Liver (tissue), 9 donors: ENCODE data around the gene HAND1. TPM values are rescaled to one million over a fixed set of nuclear protein-coding genes. Genes with fewer than 3 reads are reported as not detected.

Experiments
- DNase-seq: peaks from one replicate; pipeline ENCODE4 v3.0.0-alpha.2; 2017; ENCODE audit warnings: low spot score
- H3K27ac ChIP-seq, 2 donors: one replicate each; pipeline ENCODE4 v1.7.0; 2013; ENCODE audit warnings: inconsistent platforms in 2 of 2, low read length in 2 of 2, control low read depth in 1 of 2, low read depth in 1 of 2, mild to moderate bottlenecking in 1 of 2
- H3K27me3 ChIP-seq, 4 donors: one replicate each; pipeline versions ENCODE4 v1.6.1 to v1.7.0; 2013; ENCODE audit warnings: low read length in 3 of 4, inconsistent platforms in 1 of 4, mild to moderate bottlenecking in 1 of 4, moderate library complexity in 1 of 4; ENCODE audit not compliant: control insufficient read depth in 4 of 4, insufficient read depth in 4 of 4
- H3K36me3 ChIP-seq, 4 donors: one replicate each; pipeline versions ENCODE4 v1.6.1 to v1.7.0; 2013; ENCODE audit warnings: low read length in 3 of 4, mild to moderate bottlenecking in 3 of 4, low read depth in 1 of 4, moderate library complexity in 1 of 4; ENCODE audit not compliant: control insufficient read depth in 4 of 4, insufficient read depth in 3 of 4
- H3K4me1 ChIP-seq, 4 donors: one replicate each; pipeline versions ENCODE4 v1.6.1 to v1.7.0; 2013; ENCODE audit warnings: low read length in 3 of 4, mild to moderate bottlenecking in 3 of 4, moderate library complexity in 1 of 4; ENCODE audit not compliant: control insufficient read depth in 4 of 4, insufficient read depth in 4 of 4
- H3K4me3 ChIP-seq, 3 donors: one replicate each; pipeline versions ENCODE4 v1.6.1 to v1.7.0; 2013; ENCODE audit warnings: low read length in 3 of 3, control low read depth in 1 of 3, low read depth in 1 of 3, mild to moderate bottlenecking in 1 of 3
- H3K9ac ChIP-seq, 2 donors: one replicate each; pipeline ENCODE4 v1.7.0; 2013; ENCODE audit warnings: low read length in 2 of 2, mild to moderate bottlenecking in 2 of 2, moderate library complexity in 2 of 2, control low read depth in 1 of 2, low read depth in 1 of 2
- H3K9me3 ChIP-seq, 4 donors: one replicate each; pipeline versions ENCODE4 v1.6.1 to v1.7.0; 2013; ENCODE audit warnings: low read length in 3 of 4; ENCODE audit not compliant: control insufficient read depth in 4 of 4
- ATF3 ChIP-seq: IDR thresholded peaks from 2 replicates; pipeline ENCODE4 v1.6.1; 2016; ENCODE audit warnings: antibody characterized with exemption
- CTCF ChIP-seq: fragments of 150-350 bp; IDR thresholded peaks from 2 replicates; pipeline ENCODE4 v1.5.1; 2017; ENCODE audit warnings: improper control_type of control experiment, low read depth, low read length; ENCODE audit not compliant: missing input control
- EGR1 ChIP-seq, 2 donors: IDR thresholded peaks; 2 replicates each; pipeline ENCODE4 v1.6.1; 2016 to 2018; ENCODE audit warnings: antibody characterized with exemption in 2 of 2, low read depth in 2 of 2
- FOXA1 ChIP-seq: IDR thresholded peaks from 2 replicates; pipeline ENCODE4 v1.6.1; 2016; ENCODE audit warnings: antibody characterized with exemption
- FOXA2 ChIP-seq: IDR thresholded peaks from 2 replicates; pipeline ENCODE4 v1.6.1; 2016; ENCODE audit warnings: antibody characterized with exemption
- HNF4A ChIP-seq, 2 donors: conservative IDR thresholded peaks; 2 replicates each; pipeline ENCODE4 v1.6.1; 2016; ENCODE audit warnings: antibody characterized with exemption in 2 of 2, mild to moderate bottlenecking in 2 of 2
- HNF4G ChIP-seq: IDR thresholded peaks from 2 replicates; pipeline ENCODE4 v1.6.1; 2016; ENCODE audit warnings: antibody characterized with exemption
- JUND ChIP-seq, 2 donors: IDR thresholded peaks; 2 replicates each; pipeline ENCODE4 v1.6.1; 2016; ENCODE audit warnings: antibody characterized with exemption in 2 of 2
- MAX ChIP-seq: IDR thresholded peaks from 2 replicates; pipeline ENCODE4 v1.6.1; 2016; ENCODE audit warnings: antibody characterized with exemption
- NR2F2 ChIP-seq: IDR thresholded peaks from 2 replicates; pipeline ENCODE4 v1.6.1; 2016; ENCODE audit warnings: antibody characterized with exemption
- RAD21 ChIP-seq, 2 donors: IDR thresholded peaks; 2 replicates each; pipeline ENCODE4 v1.6.1; 2016; ENCODE audit warnings: antibody characterized with exemption in 2 of 2, mild to moderate bottlenecking in 2 of 2
- RXRA ChIP-seq, 2 donors: IDR thresholded peaks; 2 replicates each; pipeline ENCODE4 v1.6.1; 2017 to 2018; ENCODE audit warnings: antibody characterized with exemption in 2 of 2, mild to moderate bottlenecking in 1 of 2
- SP1 ChIP-seq: IDR thresholded peaks from 2 replicates; pipeline ENCODE4 v1.6.1; 2018; ENCODE audit warnings: antibody characterized with exemption, mild to moderate bottlenecking
- TAF1 ChIP-seq: conservative IDR thresholded peaks from 2 replicates; pipeline ENCODE4 v1.6.1; 2016; ENCODE audit warnings: antibody characterized with exemption, mild to moderate bottlenecking
- YY1 ChIP-seq: IDR thresholded peaks from 2 replicates; pipeline ENCODE4 v1.6.1; 2016; ENCODE audit warnings: antibody characterized with exemption, mild to moderate bottlenecking
- ZBTB33 ChIP-seq: IDR thresholded peaks from 2 replicates; pipeline ENCODE4 v1.6.1; 2016; ENCODE audit warnings: antibody characterized with exemption
- WGBS: extraction: QIAGEN DNeasy Blood & Tissue Kit; methylation state at CpG from one replicate; pipeline ENCODE4 v1.1.7; 2013; 5-methylcytosine and 5-hydroxymethylcytosine counted together
- polyA plus RNA-seq, 2 donors: library from polyadenylated mRNA; stranded (reverse) in 1 of 2; unstranded in 1 of 2; fragments of 200-250 nt in 1 of 2; fragments of >200 nt in 1 of 2; fragmentation: Nextera tagmentation in 1 of 2; extraction: Ambion mirVana in 1 of 2; gene quantifications; one replicate each; pipeline versions ENCODE4 v1.2.1 to v1.2.3, GENCODE V29; 2013 to 2015
- total RNA-seq, 2 donors: library from RNA; depleted of rRNA; stranded (reverse); fragments of >200 nt; gene quantifications; one replicate each; pipeline ENCODE4 v1.2.3, GENCODE V29; 2014
- donor health status: healthy.
- donor health status: healthy.
- donor health status: healthy.
- donor health status: healthy.
- donor health status: healthy.

Gene HAND1
- total and polyA plus RNA-seq, 4 donors, result not detected

- TF ChIP-seq FOXA2 (no peak), TAF1 (no peak), FOXA1 (no peak), ATF3 (no peak), EGR1 (IDR thresholded peaks at IDR 0.05; ENCODE audit: low read depth in 2 of 2) (no peak), SP1 (no peak), RXRA (IDR thresholded peaks at IDR 0.05) (no peak)
Observed at GRCh38 chr5:154479160-154479943, 1.3 kb upstream of the HAND1 start (continued).

- Histone ChIP-seq H3K27me3 (peaks cover 3 to 52% (median 32%) of the 10 kb centered on the region in 4 donors), H3K4me3 (no peak overlapping the region), H3K4me1 (peaks cover 12 to 28% (median 21%) of the 10 kb centered on the region in 4 donors), H3K36me3 (no peaks in the 10 kb centered on the region), H3K9ac (no peak overlapping the region), H3K27ac (no peak overlapping the region), H3K9me3 (no peaks in the 10 kb centered on the region)
- no peak for DNase-seq
- WGBS, result 7% methylated on average over 27 of the region's 27 CpGs
- no peak for TF ChIP-seq NR2F2
- no peak for TF ChIP-seq JUND (IDR thresholded peaks at IDR 0.05)
- no peak for TF ChIP-seq RXRA (IDR thresholded peaks at IDR 0.05)
- no peak for TF ChIP-seq YY1
- TF ChIP-seq HNF4A (conservative IDR thresholded peaks at IDR 0.05), result no peak
- TF ChIP-seq FOXA2, result no peak
- no peak for TF ChIP-seq MAX
- TF ChIP-seq ATF3, result no peak
- TF ChIP-seq ZBTB33, result no peak
Observed at GRCh38 chr5:154478752-154479159, 729 bp upstream of the HAND1 start.

GRCh38 chr5:154477382-154478223 lies 424 bp downstream of the HAND1 start:
- no peak overlapping the region for H3K9ac ChIP-seq
- WGBS, result 6% methylated on average over 68 of the region's 68 CpGs
- no peak for DNase-seq
- peaks cover 3 to 53% (median 32%) of the 10 kb centered on the region in 4 donors for H3K27me3 ChIP-seq
- peaks cover 13 to 34% (median 23%) of the 10 kb centered on the region in 4 donors for H3K4me1 ChIP-seq
- H3K27ac ChIP-seq, result no peak overlapping the region
- peak overlapping the region in 1 of 3 donors; percentile 12 for H3K4me3 ChIP-seq
- H3K36me3 ChIP-seq, result no peaks in the 10 kb centered on the region
- no peaks in the 10 kb centered on the region for H3K9me3 ChIP-seq
- TF ChIP-seq HNF4A (conservative IDR thresholded peaks at IDR 0.05), result no peak
- no peak for TF ChIP-seq RAD21 (IDR thresholded peaks at IDR 0.05)
- no peak for TF ChIP-seq FOXA1
- no peak for TF ChIP-seq MAX
- TF ChIP-seq FOXA2, result no peak
- TF ChIP-seq HNF4G, result no peak
- TF ChIP-seq JUND (IDR thresholded peaks at IDR 0.05), result no peak
- TF ChIP-seq TAF1, result no peak
- TF ChIP-seq SP1, result no peak
- TF ChIP-seq ZBTB33, result no peak
- no peak for TF ChIP-seq CTCF
